ENCODE data around the gene LOXL1.
"Not testable (repeated sequence)": the region's sequence is repeated elsewhere in the genome, so short reads cannot be mapped to it uniquely, and the experiment has no call there.

LOXL1 gene

DNA sequence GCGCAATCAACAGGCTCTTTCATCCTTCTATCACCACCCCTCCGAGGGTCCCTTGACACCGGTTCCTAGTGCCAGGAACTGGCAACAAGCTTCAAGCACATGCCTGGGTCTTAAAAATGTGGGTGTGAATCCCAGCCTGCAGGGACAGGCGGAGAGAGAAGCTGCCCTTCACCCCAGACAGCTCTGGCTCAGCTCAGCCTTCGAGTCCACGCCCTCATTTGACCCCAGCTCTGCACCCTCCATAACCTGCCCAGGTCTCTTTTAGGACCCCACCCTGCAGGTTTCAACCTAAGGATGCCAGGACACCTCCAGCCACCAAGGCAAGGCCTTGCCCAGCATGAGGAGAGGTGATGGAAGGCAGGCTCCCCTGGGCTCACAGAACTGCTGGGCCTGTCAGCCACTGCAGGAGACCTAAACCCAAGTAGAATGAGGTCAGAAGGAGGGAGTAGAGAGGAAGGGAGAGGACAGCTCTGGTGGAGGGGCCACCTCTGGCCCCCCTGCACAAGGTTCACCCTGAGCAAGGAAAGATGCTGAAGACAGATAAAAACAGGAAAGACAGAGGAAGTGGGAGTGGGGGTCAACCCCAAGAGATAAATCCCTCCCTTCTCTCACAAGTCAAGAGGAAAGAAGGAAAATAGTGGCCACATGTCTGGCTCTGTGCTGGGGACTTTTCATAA is 2.6 kb upstream of the LOXL1 start:
- no peak for DNase-seq

DNA sequence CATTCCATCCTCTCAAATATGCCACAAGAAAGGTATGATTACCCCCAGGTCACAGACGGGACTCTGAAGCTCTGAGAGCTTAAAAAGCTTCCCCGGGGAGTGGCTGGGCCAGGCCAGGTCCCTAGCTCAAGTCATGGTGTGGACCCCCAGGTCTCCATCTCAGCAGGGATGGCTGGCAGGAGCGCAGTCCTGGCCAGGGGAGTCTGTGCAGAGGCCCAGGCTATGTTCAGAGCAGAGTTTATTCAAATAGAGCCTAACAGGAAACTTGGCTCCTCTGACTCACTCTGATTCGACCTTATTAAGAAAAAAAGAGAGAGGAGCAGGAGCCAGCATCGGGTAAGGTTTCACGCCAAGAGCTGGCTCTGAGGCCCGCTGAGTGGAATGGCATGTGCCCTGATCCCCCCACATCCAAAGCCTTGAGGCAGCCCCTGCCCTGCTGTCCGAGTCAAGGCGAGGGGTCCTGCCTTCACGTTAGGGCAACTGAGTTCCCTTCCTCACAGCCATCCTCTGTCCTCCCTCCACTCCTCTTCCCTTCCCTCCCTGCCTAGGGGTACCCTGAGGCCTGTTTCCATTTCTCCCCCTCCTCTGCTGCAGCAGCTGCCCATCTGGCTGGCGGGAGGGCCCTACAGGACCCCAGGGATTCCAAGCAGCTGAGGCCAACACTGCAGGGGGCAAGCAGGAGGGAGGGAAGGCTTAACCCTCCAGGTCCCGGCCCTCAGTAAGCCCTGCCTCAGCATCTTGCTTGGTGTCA is 1.9 kb upstream of the LOXL1 start:
- peak; percentile 92 for DNase-seq

DNA sequence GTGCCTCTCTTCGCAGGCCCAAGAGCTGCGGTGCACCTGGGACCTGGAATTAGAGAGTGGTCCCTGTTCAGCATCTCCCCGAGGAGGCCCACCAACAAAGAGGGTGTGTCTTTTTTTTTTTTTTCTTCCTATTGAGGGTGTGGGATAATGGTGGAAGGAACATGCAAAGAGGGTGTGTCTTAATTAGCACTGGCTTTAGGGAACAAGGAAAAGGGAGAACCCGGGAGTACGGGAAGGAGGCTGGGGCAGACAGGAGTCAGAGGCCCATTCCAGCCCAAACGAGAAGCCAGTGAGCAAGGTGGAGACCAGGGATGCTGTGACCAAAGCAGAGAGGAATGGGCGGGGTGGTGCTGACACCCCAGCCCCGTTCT is 429 bp upstream of the LOXL1 start:
- DNase-seq = no peak

DNA sequence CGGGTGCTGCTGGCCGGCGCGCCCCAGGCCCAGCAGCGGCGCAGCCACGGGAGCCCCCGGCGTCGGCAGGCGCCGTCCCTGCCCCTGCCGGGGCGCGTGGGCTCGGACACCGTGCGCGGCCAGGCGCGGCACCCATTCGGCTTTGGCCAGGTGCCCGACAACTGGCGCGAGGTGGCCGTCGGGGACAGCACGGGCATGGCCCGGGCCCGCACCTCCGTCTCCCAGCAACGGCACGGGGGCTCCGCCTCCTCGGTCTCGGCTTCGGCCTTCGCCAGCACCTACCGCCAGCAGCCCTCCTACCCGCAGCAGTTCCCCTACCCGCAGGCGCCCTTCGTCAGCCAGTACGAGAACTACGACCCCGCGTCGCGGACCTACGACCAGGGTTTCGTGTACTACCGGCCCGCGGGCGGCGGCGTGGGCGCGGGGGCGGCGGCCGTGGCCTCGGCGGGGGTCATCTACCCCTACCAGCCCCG is 777 bp downstream of the LOXL1 start:
- DNase-seq = peak; percentile 50

DNA sequence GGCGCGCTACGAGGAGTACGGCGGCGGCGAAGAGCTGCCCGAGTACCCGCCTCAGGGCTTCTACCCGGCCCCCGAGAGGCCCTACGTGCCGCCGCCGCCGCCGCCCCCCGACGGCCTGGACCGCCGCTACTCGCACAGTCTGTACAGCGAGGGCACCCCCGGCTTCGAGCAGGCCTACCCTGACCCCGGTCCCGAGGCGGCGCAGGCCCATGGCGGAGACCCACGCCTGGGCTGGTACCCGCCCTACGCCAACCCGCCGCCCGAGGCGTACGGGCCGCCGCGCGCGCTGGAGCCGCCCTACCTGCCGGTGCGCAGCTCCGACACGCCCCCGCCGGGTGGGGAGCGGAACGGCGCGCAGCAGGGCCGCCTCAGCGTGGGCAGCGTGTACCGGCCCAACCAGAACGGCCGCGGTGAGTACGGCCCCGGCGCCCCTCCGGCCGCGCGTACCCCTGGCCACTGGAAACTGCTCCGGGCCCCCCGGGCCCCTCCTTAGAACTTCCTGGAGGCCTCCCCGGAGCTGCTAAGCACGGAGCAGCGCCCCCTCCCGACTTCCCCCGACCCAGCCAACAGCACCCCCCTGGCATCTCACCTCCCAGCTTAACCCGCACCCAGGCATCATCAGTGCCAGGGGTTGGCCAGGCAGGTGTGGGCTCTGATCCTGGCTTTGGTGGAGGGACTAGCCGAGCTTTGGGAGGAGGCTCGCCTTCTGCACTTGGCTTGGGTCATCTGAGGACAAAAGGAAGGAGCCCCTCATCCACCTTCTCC is 1.4 kb downstream of the LOXL1 start:
- DNase-seq = peak; percentile 65

DNA sequence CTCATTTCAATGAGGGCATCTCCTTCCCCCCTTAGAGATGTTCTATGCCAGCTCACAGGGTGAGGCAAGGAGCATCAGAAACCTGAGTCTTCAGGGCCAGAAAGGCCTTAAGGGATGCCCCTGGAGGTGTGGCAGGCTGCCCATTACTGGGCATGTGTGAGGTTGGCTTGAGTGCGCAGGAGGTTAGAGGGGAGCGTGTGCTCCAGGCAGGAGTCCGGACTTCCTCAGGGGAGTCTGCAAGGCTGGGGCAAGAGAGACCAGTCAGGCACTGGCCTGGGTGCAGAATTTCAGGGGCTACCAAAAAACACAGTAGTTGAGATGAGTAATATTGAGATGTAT is 1.9 kb downstream of the LOXL1 start:
- peak; percentile 49 for DNase-seq

DNA sequence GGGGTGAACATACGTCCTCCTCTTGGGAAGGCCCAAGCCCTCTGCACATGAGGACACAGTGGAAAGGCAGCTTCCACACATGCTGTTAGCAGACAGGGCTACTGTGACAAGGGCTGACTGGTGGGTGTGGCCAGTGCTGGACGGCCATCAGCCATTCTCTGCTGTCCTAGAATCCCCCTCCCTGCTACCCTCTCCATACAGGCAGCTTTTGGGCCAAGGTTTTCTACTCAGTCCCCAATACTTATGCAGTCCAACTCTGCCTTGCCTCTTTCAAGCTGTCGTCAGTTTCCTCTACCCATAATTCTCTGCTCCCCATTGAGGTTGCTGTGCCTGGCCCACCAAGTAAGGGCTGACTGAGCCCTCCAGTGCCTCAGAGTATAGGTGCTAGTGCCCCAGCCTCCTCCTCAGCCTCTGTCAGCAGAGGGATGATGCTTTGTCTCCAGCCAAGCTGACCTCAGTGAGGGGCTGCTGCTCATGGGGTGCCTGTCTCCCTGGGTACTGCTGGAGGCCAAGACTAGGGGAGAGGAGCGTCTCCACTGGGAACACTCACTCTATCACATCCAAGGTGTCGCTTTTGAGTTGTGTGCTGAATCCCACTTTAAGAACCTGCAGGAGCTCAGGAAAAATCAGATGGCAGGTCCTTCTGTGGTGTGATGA is 2.8 kb downstream of the LOXL1 start:
- peak; percentile 57 for DNase-seq

DNA sequence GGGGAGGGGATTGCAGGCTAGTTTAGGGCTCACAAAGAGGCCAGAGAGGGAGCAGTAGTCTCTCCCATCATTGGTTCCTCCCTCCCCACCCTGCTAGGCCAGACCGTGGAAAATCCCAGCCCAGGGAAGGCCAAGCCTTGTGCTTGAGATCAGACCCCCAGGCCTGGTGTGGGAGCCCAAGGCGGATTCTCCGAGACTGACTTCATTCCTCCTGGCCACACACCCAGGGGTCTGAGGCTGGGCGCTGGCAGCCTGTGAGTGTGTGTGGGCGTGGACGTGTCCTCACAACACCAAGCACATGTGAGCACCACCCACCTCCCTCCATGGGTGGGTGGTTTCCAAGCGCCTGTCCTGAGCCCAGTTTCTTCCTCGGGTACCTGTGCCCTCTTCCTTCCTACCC is 4.1 kb downstream of the LOXL1 start:
- DNase-seq = peak; percentile 98

DNA sequence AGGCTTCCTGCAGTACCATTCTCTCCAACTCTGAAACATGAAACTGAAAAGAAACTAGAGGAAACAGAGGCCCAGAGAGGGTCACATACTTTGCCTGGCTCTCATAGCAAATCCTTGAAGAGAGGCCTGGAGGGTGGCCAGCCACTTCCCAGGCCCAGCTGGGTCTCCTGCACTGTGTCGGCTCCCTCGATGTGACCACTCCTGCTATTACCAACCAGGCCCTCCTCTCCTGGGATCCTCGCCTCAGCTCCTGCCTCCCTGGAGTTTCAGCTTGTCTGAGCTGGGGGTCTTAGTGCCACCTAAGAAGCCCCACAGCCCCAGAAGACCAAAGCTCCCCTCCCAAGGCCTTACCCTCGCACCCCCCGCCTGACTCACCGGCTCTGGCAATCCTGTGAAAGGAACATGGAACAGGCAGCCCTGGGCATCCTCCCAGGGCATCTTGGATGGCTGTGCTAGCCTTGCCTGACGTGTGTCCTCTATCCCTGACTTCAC is 4.6 kb downstream of the LOXL1 start:
- peak; percentile 81 for DNase-seq

DNA sequence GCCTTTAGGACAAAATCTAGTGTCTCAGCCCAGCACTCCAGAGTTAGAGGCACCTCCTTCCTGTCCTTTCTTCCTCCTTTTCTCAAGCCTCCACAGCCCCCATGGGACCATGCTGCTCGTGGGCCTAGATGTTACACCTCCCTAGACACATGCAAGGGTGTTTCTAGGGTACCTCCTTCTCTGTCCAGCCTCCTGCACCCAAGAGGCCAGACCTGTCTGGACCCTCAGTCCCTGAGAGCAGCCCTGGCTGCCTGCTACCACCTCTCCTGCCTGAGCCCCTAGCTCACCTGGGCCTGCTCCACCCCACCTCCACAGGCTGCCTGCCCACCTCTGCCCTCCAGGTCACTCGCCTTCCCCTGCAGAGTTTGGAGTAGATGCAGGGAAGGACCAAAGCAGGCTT is 5.2 kb downstream of the LOXL1 start:
- no peak for DNase-seq

DNA sequence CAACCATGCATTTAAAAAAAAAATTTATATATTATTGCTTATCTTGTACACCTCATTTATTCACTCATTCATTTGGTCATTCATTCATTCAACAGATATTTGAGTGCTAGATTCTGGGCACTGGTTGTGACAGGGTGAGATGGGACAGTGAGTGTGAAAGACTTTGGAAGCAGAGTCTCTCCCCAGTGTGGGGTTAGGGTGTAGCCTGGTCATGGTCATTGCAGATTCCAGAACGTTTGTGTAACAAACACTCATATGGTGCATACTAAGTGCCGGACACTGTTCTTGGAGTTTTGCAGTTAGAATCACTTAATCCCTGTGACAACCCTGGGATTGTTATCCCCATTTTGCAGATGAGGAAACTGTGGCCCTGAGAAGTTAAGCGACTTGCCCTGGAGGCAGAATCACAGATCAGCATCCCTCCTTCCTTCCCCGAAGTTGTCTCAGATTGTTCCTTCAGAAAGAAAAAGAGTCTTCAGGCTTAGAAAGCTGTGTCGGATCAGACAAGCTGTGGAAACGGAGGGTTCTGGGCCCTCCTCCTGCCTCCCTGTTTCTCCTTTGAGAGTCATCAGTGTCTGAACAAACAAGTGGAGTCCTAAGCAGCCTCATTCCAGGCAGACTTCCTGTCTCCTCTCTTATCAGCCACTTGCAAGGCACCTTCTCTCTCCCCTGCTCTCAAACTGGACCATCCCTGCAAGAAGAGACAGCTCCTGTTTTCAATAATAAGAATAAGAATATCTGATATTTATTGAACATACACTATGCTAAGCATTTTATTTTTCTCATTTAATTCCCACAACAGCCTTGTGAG is 6.3 kb downstream of the LOXL1 start:
- DNase-seq = no peak

DNA sequence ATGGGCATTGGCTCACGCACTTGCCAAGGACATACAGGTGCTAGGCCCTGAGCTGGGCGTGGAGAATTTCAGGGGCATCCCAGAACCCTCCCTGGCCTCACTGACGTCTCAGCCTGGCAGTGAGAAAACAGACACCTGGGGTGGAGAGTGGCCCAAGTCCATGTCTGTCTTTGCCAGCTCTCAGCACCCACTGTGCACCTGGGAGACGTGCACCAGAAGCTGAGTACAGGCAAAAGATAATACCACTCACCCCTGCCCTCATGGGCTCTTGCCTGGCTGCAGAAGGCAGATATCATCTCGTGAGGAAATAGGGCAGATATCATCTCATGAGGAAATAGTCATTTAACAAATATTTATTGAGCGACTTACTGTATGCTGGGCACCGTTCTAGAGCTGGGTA is 8.0 kb downstream of the LOXL1 start:
- DNase-seq = peak; percentile 52

DNA sequence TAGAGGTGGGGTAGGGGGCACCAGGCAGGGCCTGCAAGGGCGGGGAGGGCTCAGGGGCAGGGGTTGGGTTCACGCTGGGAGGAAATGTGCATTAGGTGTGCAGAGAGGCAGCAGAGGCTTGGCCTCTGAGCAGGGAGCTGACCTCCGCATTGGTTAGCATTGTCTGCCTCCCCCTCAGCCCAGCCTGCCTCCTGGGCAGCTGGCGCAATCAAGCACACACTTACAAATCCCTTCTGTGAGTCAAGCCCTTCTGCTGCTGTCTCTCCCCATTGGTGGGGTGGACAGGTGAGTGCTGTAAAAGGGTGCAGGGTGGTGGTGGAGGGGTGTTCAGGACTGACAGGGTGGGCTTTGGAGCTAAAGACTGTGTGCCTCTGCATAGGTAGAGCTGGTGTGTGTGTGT is 9.3 kb downstream of the LOXL1 start:
- DNase-seq = no peak

DNA sequence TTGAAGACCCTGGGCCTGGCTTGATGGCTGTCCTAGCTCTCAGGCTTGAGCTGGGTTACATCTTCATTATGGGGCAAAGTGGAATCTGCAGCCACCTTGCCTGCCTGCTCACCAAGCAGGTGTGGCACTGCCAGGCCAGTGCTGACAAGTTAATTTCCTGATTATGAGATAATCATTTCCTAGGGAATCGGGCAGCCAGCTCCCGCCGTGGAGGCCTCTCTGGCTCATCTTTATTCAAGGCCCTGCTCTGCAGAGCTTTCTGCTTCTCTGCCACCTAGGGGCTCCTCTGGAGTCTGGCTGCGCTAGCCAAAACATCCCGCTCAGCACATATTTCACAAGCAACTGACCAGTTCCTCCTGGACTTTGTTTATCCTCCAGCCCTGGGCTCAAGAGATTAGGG is 9.9 kb downstream of the LOXL1 start:
- DNase-seq = no peak

DNA sequence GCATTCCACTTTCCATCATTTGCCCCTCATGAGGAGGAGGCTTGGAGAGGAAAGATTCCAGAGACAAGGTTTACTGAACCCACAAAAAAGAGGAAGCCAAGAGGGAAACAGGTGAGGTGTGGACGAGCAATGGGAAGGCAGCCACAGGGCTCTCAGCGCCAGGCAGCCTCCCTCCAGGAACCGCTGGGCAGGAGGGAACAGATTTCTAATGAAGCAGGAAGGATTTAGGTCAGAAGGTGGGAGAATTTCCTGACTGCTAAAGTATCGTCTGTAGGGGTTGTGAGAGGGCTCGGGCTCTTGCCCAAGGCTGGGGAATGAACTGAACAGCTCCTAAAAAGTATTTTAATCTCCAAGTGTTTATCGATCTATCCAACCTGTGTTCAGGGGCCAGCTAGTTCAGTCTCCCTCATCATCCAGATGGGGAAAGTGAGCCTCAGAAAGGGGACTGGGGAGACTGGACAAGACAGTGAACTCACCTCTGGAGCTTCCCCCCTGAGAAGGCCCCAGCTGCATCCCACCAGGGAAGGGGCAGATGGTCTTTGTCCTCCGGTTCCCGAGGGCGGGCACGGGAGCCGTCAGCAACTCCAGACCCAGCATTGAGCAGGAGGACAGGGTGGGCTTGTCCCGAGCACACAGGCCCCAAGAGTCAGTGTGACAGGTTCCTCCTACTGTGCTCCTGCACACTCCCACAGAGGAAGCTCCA is 10.5 kb downstream of the LOXL1 start:
- no peak for DNase-seq

DNA sequence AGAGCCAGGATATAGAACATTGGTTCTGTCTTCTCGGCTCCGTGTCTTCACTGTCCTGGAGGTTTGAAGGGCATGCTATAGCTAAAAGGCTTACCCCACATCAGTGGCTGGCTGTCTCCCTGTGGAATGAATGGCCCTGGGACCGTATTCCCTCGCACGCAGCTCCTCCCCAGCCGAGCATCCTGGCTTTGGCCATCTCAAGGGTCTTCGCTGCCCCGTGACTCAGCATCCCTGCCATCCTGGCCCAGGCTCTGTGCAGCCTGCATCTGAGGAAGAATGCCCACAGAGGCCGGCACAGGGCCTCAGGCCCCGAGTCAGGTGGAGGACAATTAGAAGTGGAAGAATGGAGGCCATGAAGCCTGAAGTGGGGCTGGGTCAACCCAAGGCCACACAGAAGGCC is 11.0 kb downstream of the LOXL1 start:
- DNase-seq = no peak

DNA sequence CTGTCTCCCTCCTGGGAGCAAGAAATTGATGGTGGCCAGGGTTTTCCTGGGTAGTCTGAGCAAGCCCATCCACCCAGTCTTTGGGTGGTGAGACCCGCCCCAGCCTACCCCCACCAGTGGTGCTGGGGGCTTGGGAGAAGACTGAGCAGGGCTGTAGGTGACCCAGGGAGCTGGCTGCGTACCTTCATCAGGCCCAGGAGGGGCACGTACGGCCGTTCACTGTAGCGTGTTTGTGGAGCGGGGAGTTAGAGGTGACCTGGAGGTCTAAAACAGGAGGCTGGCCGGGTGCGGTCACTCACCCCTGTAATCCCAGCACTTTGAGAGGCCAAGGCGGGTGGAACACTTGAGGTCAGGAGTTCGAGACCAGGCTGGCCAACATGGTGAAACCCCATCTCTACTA is 11.5 kb downstream of the LOXL1 start:
- no peak for DNase-seq

DNA sequence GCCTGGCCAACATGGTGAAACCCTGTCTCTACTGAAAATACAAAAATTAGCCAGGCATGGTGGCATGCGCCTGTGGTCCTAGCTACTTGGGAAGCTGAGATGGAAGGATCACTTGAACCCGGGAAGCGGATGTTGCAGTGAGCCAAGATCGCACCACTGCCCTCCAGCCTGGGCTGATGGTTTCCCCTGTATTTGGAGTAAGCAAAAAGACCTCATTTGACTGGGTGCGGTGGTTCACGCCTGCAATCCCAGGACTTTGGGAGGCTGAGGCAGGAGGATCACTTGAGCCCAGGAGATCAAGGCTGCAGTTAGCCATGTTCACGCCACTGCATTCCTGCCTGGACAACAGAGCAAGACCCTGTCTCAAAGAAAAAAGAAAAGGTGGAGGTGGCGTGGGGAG is 12.3 kb downstream of the LOXL1 start:
- DNase-seq = not testable (repeated sequence)

DNA sequence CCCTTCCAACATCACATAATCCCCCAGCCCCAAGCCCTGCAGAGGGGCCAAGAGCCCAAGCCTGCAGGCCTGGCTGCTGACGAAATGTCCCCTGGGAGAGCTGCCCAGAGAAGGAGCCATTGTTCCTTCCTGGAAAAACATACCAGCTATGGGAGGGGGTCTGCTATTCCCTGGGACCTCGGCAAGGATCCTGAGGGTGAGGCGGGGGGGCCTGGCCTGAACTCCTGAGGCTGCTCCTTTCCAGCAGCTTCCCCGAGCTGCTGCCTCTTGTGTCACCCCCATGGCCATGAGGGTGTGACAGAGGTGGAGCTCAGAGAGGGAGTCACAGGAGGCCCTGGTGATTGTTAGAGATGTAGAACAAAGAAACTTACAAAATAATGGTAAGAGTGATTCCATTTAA is 12.9 kb downstream of the LOXL1 start:
- no peak for DNase-seq

DNA sequence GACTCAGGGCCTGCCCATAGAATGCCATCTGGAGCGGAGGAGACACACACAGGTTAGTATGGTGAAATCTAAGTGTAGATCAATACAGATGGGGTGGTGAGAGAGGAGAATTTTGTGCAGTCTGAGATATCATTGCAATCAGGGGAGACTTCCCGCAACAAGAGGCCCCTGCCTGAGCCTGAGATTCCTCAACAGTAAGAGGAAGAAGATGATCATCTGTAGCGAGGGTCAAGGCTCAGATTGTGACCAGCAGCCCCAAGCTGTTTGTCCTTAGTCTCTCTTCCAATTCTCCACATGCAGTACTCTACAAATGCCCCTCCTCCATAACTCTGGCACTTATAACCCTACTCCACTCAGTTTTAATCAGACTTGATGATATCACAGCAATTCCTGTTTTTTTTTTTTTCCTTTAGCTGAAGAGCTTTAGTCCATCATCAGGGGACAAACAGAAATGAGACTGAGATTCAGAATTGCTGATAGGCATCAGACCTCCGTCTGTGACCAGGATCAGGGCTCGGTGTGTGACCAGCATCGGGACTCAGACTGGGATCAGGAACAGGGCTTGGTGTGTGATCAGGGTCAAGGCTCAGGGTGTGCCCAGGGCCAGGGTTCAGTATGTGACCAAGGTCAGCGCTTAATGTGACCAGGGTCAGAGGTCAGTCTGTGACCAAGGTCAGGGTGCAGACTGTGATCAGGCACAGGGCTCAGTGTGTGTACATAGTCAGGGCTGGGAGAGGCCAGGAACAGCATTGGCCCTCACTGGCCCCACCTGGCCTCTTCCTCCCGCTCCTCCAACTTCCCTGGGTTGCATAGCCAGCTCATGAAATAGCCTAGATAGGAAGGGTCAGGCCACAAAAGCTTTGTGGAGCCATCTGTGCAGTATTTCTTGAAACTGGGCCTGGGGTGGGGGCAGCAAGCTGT is 14.1 kb downstream of the LOXL1 start:
- peak; percentile 51 for DNase-seq

DNA sequence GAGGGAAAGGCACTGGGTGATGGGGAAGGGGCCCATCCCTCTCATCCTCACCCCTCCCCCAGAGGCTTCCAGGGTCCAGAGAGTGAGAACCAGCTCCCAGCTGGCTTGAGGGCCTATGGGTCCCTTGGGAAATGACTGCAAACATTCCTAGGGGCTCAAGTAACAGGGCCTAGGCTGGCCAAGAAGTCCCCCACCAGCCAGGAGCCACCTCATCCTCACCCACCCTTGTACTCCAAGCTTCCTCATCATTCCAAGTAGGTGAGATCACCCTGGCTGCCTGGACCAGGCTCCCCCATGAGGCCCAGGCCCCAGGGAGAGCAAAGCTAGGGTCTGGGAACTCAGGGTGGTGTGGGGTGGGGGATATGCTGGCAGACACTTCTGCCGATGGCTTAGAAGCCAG is 14.8 kb downstream of the LOXL1 start:
- DNase-seq = peak; percentile 99
